GF-D8 (cell line): ENCODE measurements around the gene ZNF322.

Experiments used
- DNase-seq: peaks from one replicate; lab custom pipeline; 2025; lab: John Stamatoyannopoulos, UW

ZNF322 gene

DNA sequence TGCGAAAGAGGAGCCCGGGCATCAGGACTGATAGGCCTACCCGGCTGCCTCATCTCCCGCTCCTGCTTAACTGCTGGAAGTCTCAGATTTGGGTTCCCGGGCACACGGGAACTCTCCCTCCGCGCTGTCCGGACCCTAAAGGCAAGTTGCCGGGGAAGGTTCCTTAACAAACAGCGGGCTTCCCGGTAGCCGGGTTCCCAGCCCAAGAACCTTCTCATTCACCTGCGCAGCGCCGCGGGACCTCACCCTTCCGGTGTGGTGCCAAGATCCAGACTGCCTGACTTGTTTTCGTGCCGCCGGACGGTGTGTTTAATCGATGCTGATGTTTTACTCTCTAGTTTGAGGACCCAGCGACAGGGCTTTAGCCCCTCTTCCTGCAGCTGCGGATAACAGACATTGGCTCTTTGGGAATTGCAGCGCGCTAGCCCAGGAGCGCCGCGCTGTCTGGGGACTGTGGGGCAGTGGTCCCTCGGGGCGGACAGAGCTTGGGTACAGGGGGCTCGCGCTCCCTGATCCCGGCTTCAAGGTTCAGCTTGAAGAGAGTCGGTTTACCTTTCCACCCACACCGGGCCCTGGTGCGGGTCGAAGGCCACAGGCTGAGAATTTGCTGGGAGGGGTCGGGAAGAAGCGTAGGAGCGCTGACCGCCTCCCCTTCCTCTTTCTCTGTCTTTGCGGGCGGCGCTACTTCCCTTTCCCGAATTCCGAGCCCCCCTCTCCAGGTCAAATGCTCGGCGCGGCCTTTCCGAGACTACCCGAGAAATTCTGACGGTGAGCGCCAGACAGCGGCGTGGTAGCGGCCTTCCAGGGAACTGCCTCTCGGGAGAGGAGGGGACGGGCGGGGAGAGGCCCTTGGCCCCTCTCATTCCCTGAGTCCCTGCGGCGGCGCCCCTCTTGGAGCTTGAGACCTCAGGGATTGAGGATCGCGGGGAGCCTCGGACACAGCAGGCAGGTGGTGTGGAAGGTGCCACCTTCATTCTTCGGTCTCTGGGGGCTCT, 45.6 kb downstream of the ZNF322 start:
- no peak for DNase-seq

DNA sequence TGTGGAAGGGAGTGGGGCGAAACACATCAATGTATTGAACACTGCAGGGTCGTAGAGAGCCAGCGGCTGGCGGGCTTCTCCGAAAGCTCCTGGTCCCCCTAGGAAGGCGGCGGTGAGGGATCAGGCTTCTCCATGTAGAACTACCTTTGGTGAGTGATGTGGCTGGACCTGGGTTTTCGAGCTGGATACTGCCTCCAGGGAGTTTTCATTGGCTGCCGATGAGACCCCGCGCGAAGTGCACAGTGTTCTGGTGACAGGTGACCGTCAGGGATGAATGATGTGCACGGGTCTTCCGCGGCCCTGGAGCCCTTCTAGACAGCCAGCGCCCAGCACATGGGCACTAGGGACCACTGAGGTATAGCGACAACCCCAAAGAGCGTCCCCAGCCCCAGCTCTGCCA, 46.3 kb downstream of the ZNF322 start:
- DNase-seq = no peak

DNA sequence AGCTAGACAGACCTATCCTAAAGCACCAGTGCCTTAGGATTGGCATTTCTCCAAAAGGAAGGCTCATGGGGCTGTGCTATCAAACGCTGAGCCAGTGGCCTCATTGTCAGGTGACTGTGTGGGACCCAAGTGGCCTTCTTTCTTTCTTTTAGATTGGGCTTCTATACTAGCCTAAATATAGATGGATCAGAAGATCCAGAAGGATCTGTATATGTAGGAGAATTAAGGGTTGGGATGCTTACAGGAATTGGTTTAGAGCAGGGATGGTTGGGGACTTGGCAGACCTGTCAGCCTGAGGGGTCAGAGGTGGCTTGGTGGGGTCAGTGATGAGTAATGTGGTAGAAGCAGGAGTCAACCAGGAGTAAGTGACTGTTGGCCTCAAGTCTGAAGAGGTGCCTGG, 47.9 kb downstream of the ZNF322 start:
- no peak for DNase-seq

DNA sequence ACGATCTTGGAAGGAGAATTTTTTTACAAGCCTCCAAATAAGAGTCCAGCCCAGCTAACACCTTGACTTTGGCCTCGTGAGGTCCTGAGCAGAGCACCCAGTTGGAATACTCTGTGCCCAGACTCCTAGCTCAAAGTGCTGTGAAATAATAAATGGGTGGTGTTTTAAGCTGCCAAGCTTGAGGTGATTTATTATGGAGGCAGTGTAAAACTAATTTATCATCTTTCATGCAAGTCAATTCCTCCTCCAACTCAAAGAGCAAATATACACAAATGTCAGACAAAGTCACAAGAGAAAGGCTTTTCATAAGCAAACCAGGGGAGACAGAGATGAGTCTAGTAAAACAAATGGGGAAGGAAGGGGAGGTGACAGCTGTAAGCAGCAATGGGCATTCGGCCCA, 50.1 kb downstream of the ZNF322 start:
- no peak for DNase-seq

DNA sequence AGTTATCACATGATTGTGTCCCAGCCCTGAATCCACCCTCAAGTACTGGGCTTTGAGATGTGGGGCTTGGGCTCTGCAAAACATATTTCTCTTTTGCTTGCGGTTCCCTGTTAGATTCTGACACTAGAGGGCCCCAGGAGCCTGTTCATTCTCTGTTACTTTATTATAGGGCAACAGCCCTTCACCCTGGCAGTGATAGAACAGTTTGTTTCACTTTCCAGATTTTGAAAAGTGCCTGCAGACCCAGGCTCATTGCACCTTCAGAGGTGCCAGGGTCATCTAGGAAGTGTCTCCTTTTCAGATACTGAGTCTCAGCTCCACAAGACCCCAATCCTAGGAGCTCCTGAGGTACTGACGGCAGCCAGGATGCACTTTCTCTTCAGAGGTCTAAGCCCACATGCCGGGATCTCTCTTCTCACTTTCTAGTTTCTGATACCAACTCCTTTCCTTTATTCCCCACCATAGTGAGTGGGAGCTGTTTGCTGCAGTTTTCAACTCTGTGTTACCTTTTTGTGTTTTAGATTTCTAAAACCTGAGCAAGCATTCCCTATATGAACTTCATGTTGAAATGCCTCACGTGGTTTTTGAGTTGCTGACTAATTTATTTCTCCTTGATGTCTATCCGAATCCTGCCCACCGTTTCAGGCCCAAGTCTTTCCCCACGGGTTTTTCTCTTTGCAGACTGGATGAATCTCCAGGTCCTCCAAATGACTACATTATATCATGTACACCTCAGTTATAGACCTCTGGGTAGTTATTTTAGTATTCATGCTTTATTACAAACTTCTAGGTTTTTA, 51.9 kb downstream of the ZNF322 start:
- peak; percentile 26 for DNase-seq

DNA sequence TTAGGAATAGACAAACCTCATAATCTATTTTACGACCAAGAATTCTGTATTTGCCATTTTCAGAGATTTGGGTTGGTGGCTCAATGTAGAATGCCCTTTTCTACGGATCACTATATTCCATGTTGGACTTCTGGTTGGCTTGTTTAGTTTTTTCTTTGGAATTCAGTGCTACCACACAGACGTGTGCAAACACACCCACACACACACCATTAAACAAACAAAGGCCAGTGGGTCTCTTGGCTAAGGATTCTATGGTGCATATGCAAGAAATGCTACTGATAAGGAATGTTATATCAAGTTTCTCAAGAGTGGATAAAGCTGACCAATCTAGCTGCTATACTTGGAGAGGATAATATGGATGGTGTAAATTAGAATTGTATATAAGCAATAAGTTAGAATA, 54.7 kb downstream of the ZNF322 start:
- no peak for DNase-seq

DNA sequence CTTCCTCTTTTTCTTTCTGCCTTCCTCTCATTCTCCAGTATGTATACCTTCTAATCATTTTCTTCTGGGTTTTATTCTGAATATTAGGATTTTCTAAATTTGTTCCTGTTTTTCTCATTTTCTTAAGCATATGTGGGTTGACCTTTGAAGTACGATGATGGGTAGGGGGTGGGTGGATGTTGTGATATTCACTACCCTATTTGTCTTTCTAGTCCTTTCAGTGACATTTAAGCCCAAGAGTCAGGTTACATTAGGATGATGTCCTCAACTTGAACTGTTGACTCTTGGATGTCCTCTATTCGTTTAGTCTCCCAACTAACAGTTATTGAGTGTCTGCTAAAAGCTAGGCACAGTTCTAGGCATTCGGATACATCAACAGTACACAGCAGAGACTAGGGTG, 55.5 kb downstream of the ZNF322 start:
- DNase-seq = no peak

DNA sequence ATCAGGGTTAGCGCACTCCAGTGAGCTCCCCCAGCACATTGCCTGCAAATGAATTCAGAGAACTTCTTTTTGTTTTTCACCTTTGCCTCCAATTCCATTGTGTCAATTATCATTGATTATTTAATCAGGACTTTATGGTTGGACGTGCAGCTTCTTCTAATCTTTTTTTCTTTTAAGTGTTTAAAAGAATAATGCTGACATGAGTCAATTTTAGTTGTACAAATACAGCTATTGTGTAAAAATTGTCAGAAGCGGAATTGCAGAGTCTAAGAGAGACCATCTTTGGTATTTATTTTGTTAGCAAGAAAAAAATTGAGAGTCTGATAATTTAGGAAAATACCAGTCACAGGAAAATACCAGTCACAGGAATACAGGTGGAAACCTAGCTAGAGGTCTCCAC, 57.3 kb downstream of the ZNF322 start:
- DNase-seq = no peak

DNA sequence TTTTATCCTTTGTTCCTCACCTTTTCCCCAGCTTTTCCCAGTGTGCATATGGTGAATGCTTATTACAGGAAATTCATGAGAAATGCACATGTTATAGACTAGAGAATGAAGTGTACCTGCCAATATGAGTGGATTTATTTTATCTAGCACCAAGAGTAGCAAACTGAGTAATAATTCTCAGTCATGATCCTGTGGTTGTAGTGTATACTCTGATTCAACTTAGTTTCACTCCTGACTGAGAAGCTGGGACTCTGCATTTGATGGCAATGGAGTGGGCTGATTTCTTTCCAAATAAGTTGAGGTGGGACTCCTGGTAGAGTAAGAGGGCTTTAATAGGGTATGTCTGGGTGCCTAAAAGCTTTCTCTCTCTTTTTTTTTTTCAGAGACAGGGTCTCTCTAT, 58.8 kb downstream of the ZNF322 start:
- no peak for DNase-seq

DNA sequence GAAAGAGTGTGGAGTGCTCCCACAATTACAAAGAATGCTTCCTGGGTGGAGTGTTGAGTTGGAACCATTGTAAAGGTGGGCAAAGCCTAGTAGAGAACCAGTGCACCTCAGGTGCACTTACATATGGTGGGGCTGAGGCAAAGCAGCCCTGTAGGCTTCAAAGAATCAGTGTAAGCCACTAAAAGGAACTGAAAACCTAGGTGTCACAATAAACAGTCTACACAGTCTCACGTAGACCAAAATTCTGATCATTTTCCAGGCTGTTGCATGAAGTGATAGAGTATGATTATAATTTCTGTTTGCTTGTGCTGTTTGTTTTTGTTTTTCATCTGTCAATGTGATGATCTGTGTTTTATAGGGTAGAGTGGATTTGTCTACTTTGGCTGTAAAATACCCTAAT, 60.0 kb downstream of the ZNF322 start:
- no peak for DNase-seq

DNA sequence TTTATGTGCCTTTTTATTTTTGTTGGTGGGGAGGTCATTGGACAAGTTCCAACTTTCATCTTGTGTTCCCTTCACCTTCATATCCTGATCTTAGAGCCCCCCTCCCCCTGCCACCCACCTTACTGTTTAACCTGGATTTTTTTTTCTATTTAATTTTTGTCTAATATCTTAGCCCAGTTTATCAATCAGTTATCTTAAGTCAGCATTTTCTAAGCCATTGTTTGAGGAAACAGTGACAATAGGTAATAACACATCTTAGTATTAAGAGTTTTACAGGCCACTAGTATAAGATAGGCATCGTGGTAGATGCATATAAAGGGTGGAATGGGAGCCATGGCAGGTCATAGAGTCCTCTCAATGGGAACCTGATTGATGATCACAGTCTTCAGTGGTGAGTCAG, 60.4 kb downstream of the ZNF322 start:
- no peak for DNase-seq

DNA sequence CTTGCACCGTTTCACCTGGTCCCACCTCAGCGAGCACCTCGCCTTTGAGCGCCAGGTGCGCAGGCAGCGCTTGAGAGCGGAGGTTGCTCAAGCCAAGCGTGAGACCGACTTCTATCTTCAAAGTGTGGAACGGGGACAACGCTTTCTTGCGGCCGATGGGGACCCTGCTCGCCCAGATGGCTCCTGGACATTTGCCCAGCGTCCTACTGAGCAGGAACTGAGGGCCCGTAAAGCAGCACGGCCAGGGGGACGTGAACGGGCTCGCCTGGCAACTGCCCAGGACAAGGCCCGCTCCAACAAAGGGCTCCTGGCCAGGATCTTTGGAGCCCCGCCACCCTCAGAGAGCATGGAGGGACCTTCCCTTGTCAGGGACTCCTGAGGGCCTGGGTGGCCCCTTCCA, 61.3 kb downstream of the ZNF322 start:
- DNase-seq = no peak

DNA sequence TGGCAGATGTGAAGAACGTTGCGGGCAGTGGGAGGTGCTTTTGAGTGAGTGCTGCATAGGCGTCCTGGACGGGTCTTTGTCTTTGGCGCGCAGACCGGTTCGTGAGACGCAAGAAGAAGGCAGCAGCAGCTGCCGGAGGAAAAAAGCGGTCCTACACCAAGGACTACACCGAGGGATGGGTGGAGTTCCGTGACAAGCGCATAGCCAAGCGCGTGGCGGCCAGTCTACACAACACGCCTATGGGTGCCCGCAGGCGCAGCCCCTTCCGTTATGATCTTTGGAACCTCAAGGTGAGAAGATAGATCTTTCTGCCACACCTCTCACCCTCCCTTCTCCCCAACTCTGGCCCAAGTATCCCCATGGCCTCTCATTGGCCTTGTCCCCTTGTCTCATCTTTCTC, 61.7 kb downstream of the ZNF322 start:
- no peak for DNase-seq

DNA sequence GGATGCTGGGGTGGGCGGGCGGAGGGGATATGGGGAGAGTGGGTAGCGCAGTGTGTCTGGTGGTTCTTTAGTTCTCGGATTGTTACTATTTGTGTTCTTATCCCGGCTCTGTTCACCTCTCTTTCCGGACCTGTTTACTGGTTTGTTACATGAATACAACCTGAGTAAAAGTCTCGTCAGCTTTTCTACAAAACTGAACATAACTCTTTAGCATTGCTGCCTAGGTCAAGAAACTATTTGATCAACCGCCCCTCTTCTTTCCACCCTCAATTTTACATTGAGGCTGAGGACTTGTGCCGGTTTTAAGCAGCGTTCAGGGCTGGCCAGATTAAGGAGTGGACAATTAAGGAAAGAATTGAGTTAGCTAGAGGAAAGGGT, 62.2 kb downstream of the ZNF322 start:
- DNase-seq = no peak

DNA sequence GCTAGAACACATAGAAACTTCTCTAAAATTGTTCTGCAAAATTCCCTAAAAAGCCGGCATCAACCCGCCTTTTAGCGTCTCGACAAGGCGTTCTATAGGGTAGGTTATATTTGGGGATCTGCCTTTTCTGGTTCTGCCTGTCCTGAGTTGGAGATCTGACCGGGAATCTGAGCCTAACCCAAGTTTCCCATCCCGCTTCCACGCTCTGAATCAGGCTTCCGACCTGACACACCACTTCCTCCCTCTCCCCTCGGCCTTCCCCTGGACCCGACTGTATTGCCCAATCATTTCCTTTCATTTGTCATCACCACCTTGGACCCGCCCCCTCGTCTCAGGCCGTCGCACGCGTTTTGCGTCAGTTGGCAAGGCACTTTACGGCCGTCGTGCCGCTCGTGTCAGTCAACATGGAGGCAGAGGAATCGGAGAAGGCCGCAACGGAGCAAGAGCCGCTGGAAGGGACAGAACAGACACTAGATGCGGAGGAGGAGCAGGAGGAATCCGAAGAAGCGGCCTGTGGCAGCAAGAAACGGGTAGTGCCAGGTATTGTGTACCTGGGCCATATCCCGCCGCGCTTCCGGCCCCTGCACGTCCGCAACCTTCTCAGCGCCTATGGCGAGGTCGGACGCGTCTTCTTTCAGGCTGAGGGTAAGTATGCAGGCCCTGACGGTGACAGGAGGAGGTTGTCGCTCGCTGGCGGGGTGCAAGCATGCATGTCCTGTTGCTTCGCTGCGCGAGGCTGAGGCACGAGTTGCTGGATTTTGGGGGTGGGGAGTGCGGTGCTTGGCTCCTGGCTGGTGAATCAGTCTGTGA, 62.8 kb downstream of the ZNF322 start, which contains the start of gene ABT1:
Gene ABT1 (plus strand): TSS at position 375 of the 810 bp plus-strand sequence. CDS start 30 bp downstream, at position 405.
- peak; percentile 92 for DNase-seq

DNA sequence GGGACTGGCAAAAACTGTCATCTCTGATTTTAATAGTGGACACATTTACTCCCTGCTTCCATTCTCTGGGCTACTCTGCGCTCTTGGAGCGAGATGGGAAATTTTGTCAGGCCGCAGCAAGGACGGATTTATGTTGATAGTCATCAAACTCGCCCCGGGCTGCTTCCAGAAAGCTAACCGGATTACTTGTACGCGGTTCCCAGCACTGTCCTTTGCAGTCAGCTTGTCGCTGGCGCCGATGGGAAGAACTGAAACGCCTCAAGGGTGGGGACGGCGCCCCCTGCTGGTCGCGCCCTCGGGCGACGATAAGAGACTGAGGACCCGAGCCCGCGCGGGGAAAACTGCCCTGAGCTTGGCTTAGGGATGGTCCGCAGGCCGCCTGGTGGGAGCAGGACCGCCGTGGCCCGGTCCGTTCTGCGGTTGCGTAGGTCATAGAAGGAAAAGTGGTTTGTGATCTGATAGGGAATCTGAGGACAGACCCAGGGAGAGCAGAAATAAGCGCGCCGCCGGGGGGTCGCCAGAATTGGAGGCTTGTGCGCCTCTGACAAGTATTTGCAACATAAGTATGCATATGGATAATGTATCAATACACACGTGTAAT, 63.8 kb downstream of the ZNF322 start:
- DNase-seq = peak; percentile 66

DNA sequence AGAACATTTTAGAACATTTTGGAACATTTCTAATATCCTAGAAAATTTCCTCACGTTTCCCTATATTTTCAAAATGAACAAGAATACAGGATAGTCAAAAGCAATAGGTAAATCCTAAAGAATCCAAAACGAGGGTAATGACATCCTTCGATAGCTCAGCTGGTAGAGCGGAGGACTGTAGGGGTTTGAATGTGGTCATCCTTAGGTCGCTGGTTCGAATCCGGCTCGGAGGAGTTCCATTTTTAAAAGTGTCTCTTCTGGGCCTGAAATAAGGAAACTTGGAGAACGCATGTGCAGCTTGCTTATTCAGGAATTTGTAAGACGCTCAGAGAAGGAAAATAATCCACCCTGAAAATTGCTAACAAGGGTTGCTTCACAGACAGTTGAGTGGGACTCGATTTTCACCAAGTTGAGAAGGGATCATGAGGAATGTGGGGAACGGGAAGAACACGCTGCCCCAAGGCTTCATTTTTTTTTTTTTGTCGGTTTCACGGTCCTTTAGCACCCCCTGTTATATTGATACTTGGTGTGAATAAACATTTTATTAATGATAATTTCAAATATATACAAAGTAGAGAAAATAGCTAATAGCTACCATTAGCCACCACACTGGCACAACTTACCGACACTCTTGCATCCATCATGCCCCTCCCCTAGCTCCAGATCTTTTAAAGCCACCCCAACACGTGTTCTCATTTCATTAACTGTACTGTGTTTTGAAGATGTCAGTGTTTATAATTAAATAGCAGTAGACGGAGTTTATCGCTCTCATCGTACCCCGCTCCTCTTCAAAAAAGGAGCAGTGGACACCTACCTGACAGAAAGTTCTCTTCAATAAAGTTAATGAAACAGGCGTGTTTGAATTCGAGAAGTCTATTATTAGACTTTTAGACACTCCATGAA, 64.6 kb downstream of the ZNF322 start:
- no peak for DNase-seq

DNA sequence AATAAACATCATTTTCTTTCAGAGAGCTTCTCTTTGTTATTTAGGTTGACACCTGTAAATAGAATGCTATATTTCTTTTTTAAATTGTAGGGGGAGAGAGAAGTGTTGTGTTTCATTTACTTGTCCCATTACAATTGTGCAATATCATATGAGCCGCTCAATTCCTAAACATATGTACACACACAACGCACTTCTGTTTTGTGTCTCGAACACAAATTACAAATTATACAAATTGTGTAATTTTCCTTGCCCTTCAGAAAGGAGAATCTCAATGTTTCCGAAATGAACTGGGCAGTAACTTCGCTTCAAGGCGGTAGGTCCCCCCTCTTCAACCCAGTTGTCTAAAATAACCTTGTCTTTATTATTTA, 65.4 kb downstream of the ZNF322 start:
- no peak for DNase-seq

DNA sequence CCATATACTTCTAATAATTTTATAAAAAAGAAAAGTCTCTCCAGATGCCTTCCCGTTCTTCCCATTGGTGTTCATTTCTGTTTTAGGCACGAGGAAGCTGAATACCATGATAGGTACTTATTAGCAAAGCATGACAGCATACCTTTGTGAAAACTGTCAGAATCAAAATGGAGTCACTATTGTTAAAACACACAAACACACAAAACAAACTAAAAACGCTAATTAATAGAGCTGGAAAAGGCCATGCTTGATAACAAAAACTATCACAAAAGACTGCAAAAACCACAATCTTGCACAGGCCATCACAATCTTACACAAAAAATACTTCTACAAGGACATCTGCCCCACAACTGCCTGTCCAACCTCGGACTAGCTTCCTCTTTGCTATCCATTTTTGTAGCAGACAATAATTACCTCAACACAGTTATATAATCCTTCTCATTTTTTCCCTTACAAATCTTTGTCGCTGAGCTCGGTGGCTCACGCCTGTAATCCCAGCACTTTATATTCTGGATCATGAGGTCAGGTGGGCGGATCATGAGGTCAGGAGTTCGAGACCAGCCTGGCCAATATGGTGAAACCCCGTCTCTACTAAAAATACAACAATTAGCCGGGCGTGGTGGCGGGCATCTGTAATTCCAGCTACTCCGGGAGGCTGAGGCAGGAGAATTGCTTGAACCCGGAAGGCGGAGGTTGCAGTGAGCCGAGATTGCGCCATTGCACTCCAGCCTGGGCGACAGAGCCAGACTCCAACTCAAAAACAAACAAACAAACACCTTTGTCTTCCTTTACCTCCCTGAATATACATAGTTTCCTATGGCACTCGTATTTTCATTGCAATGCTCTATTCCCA, 66.0 kb downstream of the ZNF322 start:
- no peak for DNase-seq

DNA sequence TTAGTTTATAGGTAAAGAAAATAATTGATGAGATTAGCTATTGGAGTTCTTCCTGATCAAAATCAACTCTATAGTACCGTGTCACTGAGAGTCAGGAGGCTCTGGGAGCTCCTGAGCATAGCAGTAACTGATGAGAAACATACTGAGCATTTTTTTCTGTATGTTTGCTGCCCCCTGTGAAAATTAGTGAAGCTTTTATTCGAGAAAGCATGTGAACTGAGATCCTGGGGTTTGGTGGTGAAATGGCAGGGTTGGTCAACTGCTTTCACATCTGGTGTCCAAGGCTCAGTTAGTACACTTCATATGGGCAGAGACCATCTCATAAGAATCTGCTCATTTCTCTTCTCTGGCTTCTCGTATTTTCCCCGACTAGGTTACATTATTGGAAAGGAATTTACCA, 66.9 kb downstream of the ZNF322 start:
- no peak for DNase-seq
